ENCODE results near the gene FUS.

The FUS gene

DNA sequence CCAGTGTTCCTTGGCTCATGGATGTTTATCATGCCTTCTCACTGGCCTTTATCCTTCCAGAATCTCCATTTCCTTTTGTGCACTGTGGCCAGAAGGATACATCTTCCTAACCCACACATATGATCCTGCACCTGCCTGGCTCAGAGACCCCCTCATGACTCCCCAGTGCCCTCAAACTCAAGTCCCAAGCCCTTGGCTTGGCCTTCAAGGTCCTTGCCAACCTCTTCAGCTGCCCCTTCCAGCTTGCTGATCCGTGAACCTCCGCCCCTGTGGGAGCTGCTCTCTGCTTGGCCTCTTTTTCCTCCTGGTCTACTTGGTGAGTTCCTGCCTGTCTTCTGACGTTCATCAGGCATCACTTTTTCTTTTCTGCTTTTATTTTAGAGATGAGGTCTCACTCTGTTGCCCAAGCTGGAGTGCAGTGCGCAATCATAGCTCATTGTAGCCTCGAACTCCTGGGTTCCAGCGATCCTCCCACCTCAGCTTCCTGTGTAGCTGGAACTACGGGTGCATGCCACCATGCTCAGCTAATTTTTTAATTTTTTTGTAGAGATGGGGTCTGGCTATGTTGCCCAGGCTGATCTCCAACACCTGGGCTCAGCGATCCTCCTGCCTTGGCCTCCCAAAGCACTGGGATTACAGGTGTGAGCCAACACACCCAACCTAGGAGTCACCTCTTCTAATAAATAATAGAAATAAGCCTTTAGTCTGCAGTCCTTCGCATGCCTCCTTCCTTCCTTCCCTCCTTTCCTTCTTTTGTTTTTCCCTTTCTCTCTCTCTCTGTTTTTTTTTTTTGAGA, 25.1 kb downstream of the FUS start:
- no peak for DNase-seq

GRCh38 chr16:31206776-31207175, 26.8 kb downstream of the FUS start:
- DNase-seq: no peak

DNA sequence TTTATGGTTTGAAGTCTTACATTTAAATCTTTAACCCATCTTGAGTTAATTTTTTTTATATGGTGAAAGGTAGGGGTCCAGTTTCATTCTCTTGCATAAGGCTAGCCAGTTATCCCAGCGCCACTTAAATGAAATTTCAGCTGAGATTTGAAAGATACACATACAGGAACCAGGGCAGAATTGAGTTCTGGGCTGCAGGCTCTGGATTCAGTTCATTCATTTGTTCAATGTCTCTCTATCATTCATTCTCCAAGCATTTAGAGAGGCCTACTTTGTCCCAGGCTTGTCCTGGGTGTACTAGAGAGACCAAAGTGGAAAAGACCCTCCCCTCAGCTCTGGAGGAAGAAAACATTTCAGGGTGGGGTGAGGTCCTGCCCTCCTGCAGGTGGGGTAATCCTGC, 33.4 kb downstream of the FUS start:
- DNase-seq: no peak

GRCh38 chr16:31213877-31214707, 34.2 kb downstream of the FUS start, which contains the start of gene TRIM72:
Gene TRIM72 (plus strand): TSS chr16:31214119. CDS start chr16:31214739, 620 bp downstream.
- no peak for DNase-seq

DNA sequence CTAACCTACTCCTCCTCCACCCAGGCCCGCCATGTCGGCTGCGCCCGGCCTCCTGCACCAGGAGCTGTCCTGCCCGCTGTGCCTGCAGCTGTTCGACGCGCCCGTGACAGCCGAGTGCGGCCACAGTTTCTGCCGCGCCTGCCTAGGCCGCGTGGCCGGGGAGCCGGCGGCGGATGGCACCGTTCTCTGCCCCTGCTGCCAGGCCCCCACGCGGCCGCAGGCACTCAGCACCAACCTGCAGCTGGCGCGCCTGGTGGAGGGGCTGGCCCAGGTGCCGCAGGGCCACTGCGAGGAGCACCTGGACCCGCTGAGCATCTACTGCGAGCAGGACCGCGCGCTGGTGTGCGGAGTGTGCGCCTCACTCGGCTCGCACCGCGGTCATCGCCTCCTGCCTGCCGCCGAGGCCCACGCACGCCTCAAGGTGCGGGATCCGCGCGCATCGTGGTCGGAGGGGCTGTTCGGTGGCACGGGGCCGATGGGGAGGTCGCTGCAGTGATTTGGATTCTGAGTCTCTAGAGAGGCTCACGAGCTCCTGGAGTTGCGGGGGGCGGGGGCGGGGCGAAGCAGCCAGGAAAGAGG, 34.9 kb downstream of the FUS start:
- no peak for DNase-seq

- no peak for DNase-seq
Observed at GRCh38 chr16:31215287-31216162, 35.6 kb downstream of the FUS start.

GRCh38 chr16:31216422-31217135, 36.6 kb downstream of the FUS start, which contains the start of gene PYDC1:
Gene PYDC1 (minus strand): TSS chr16:31217135. CDS start chr16:31217028, 107 bp downstream.
- no peak for DNase-seq

DNA sequence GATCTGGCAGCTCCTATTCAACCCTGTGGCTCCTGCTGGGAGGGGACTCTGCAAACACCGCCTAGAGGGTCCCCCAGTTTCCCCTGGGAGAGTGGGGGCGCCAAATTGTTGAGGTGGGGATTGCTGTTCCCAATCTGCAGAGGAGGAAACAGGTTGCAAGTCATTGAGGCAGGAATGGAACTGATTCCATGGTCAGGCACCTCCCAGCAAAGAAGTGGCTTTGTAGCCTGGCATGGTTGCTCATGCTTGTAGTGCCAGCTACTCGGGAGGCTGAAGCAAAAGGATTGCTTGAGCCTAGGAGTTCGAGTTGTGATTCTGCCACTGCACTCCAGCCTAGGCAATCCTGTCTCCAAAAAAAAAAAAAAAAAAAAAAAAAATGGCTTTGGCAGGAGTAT, 37.2 kb downstream of the FUS start:
- no peak for DNase-seq

GRCh38 chr16:31219154-31219741, 39.3 kb downstream of the FUS start:
- DNase-seq: no peak

DNA sequence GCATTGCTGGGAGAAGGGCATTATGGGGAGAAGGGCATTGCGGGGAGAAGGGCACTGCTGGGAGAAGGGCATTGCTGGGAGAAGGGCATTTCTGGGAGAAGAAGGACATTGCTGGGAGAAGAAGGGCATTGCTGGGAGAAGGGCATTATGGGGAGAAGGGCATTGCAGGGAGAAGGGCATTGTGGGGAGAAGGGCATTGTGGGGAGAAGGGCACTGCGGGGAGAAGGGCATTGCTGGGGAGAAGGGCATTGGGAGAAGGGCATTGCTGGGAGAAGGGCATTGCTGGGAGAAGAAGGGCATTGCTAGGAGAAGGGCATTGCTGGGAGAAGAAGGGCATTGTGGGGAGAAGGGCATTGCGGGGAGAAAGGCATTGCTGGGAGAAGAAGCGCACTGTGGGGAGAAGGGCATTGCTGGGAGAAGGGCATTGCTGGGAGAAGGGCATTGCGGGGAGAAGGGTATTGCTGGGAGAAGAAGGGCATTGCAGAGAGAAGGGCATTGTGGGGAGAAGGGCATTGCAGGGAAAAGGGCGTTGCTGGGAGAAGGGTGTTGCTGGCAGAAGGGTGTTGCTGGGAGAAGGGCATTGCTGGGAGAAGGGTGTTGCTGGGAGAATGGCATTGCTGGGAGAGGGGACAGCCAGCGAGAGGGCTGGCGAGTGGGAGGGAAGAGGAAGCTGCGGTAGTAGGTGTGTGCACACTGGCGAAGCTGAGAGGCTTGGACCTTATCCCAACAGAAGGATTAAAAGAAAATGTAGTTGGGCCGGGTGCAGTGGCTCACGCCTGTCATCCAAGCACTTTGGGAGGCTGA, 41.6 kb downstream of the FUS start:
- DNase-seq: no peak

- no peak for DNase-seq
Observed at GRCh38 chr16:31223044-31223443, 43.1 kb downstream of the FUS start.

DNA sequence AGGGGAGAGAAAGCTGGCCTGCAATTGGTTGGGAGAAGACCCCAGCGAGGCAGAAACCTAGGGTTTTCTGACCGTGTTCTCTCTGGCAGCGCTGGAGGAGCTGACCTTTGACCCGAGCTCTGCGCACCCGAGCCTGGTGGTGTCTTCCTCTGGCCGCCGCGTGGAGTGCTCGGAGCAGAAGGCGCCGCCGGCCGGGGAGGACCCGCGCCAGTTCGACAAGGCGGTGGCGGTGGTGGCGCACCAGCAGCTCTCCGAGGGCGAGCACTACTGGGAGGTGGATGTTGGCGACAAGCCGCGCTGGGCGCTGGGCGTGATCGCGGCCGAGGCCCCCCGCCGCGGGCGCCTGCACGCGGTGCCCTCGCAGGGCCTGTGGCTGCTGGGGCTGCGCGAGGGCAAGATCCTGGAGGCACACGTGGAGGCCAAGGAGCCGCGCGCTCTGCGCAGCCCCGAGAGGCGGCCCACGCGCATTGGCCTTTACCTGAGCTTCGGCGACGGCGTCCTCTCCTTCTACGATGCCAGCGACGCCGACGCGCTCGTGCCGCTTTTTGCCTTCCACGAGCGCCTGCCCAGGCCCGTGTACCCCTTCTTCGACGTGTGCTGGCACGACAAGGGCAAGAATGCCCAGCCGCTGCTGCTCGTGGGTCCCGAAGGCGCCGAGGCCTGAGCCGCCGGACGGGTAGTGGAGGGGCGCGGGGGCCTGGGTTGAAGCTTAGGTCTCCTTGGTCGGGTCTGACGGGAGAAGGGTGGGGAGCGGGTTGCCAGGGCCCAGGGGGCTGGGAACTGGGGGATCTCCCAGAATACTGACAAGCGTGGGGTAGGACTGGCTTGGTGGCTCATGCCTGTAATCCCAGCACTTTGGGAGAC, 44.4 kb downstream of the FUS start:
- DNase-seq: no peak

- no peak for DNase-seq
Observed at GRCh38 chr16:31225193-31225592, 45.3 kb downstream of the FUS start.

- no peak for DNase-seq
Observed at GRCh38 chr16:31228206-31228605, 48.3 kb downstream of the FUS start.

- no peak for DNase-seq
Observed at GRCh38 chr16:31229501-31229900, 49.6 kb downstream of the FUS start.

DNA sequence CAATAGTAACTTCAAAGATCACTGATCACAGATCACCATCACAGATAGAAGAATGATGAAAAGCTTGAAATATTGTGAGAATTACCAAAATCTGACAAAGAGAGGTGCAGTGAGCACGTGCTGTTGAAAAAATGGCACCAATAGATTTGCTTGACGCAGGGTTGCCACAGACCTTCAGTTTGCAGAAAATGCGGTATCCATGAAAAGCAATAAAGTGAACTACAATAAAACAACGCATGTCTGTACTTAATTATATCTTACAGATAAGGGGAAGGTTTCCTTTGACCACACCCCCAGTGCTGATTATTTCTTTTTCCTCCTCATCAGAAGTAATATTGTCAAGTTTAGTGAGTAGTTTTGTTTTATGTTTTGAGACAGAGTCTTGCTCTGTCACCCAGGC, 58.1 kb downstream of the FUS start:
- DNase-seq: no peak

All from CD4-positive, alpha-beta T cell treated with Interleukin-12 subunit alpha and Interleukin-12 subunit beta, for 1 hour (primary cell).